Measurements from ENCODE around the gene SPECC1. TPM values are rescaled to one million over a fixed set of nuclear protein-coding genes. Genes with fewer than 3 reads are reported as not detected.

SPECC1 gene
- total and polyA plus RNA-seq, 2 experiments from 2014 or later: 1.3 to 1.5 TPM

GRCh38 chr17:20310481-20310880, 301.3 kb downstream of the SPECC1 start:
- H2AFZ ChIP-seq: no peak overlapping the region
- H3F3A ChIP-seq (ENCODE audit: insufficient read depth): no peaks in the 10 kb centered on the region
- no peak overlapping the region for H3K9ac ChIP-seq
- H3K9me2 ChIP-seq (ENCODE audit: insufficient read depth): no peaks in the 10 kb centered on the region
- H4K20me1 ChIP-seq (ENCODE audit: insufficient read depth): no peaks in the 10 kb centered on the region
- H3K4me2 ChIP-seq (ENCODE audit: unreplicated experiment): no peak overlapping the region
- no peaks in the 10 kb centered on the region for H3K79me2 ChIP-seq (ENCODE audit: insufficient read depth)
- TF ChIP-seq EZH2 (IDR thresholded peaks at IDR 0.05; ENCODE audit: insufficient read depth, poor library complexity, severe bottlenecking) (no peak), EZH2phosphoT487 (IDR thresholded peaks at IDR 0.05; ENCODE audit: insufficient read depth, low read depth) (no peak)
- no peaks in the 10 kb centered on the region for H3K27me3 ChIP-seq (replicated peaks; ENCODE audit: insufficient read depth)
- peaks cover 6% of the 10 kb centered on the region for H3K9me3 ChIP-seq (ENCODE audit: low read depth)
- 70 to 72% methylated on average over 5 of the region's 5 CpGs for WGBS, 2 experiments (ENCODE audit: low coverage in 1 of 2, low lambda C conversion rate in 2 of 2, missing lambda C conversion rate in 2 of 2)
- H3K36me3 ChIP-seq (ENCODE audit: low read depth): no peaks in the 10 kb centered on the region
- no peak overlapping the region for H3K4me3 ChIP-seq
- no peak for DNase-seq
- no peak overlapping the region for H3K27ac ChIP-seq
- in situ Hi-C loops (cut with MboI): loop anchor here (10.0 kb wide), 3 partner anchors 86 to 316 kb away; no protein-coding TSS in a partner anchor
- H3K4me1 ChIP-seq (ENCODE audit: insufficient read depth): no peaks in the 10 kb centered on the region

- H3K27me3 ChIP-seq (replicated peaks; ENCODE audit: insufficient read depth): no peaks in the 10 kb centered on the region
- H3K9ac ChIP-seq: no peak overlapping the region
- H3K4me2 ChIP-seq (ENCODE audit: unreplicated experiment): no peak overlapping the region
- 70 to 74% methylated on average over 10 of the region's 10 CpGs for WGBS, 2 experiments (ENCODE audit: low coverage in 1 of 2, low lambda C conversion rate in 2 of 2, missing lambda C conversion rate in 2 of 2)
- H3K4me3 ChIP-seq: no peak overlapping the region
- H2AFZ ChIP-seq: no peak overlapping the region
- TF ChIP-seq EZH2phosphoT487 (IDR thresholded peaks at IDR 0.05; ENCODE audit: insufficient read depth, low read depth): no peak
- TF ChIP-seq EZH2 (IDR thresholded peaks at IDR 0.05; ENCODE audit: insufficient read depth, poor library complexity, severe bottlenecking): no peak
- H3K4me1 ChIP-seq (ENCODE audit: insufficient read depth): no peaks in the 10 kb centered on the region
- no peaks in the 10 kb centered on the region for H3K9me3 ChIP-seq (ENCODE audit: low read depth)
- no peaks in the 10 kb centered on the region for H3K36me3 ChIP-seq (ENCODE audit: low read depth)
- no peak for DNase-seq
- H3K79me2 ChIP-seq (ENCODE audit: insufficient read depth): no peaks in the 10 kb centered on the region
- no peaks in the 10 kb centered on the region for H3K9me2 ChIP-seq (ENCODE audit: insufficient read depth)
- no peaks in the 10 kb centered on the region for H3F3A ChIP-seq (ENCODE audit: insufficient read depth)
- no peak overlapping the region for H3K27ac ChIP-seq
- H4K20me1 ChIP-seq (ENCODE audit: insufficient read depth): no peaks in the 10 kb centered on the region
- in situ Hi-C loops (cut with MboI): loop anchor here (10.0 kb wide), 3 partner anchors 89 to 319 kb away; no protein-coding TSS in a partner anchor
Measured at GRCh38 chr17:20313306-20313705, 304.1 kb downstream of the SPECC1 start.

GRCh38 chr17:20313891-20314290, 304.7 kb downstream of the SPECC1 start:
- H3K79me2 ChIP-seq (ENCODE audit: insufficient read depth): no peaks in the 10 kb centered on the region
- 81% methylated on average over 7 of the region's 7 CpGs for WGBS, 2 experiments (ENCODE audit: low coverage in 1 of 2, low lambda C conversion rate in 2 of 2, missing lambda C conversion rate in 2 of 2)
- no peak overlapping the region for H3K4me2 ChIP-seq (ENCODE audit: unreplicated experiment)
- no peak for DNase-seq
- H4K20me1 ChIP-seq (ENCODE audit: insufficient read depth): no peaks in the 10 kb centered on the region
- H3K4me3 ChIP-seq: no peak overlapping the region
- no peak overlapping the region for H3K27ac ChIP-seq
- no peaks in the 10 kb centered on the region for H3K36me3 ChIP-seq (ENCODE audit: low read depth)
- no peaks in the 10 kb centered on the region for H3K4me1 ChIP-seq (ENCODE audit: insufficient read depth)
- no peak overlapping the region for H2AFZ ChIP-seq
- H3K9me3 ChIP-seq (ENCODE audit: low read depth): no peaks in the 10 kb centered on the region
- H3K27me3 ChIP-seq (replicated peaks; ENCODE audit: insufficient read depth): no peaks in the 10 kb centered on the region
- H3K9me2 ChIP-seq (ENCODE audit: insufficient read depth): no peaks in the 10 kb centered on the region
- in situ Hi-C loops (cut with MboI): loop anchor here (10.0 kb wide), 3 partner anchors 89 to 319 kb away; no protein-coding TSS in a partner anchor
- no peak overlapping the region for H3K9ac ChIP-seq
- no peaks in the 10 kb centered on the region for H3F3A ChIP-seq (ENCODE audit: insufficient read depth)
- TF ChIP-seq EZH2 (IDR thresholded peaks at IDR 0.05; ENCODE audit: insufficient read depth, poor library complexity, severe bottlenecking) (no peak), EZH2phosphoT487 (IDR thresholded peaks at IDR 0.05; ENCODE audit: insufficient read depth, low read depth) (no peak)

GRCh38 chr17:20314834-20315233, 305.7 kb downstream of the SPECC1 start:
- WGBS, 2 experiments (ENCODE audit: low coverage in 1 of 2, low lambda C conversion rate in 2 of 2, missing lambda C conversion rate in 2 of 2): 89 to 91% methylated on average over 8 of the region's 8 CpGs
- in situ Hi-C loops (cut with MboI): loop anchor here (10.0 kb wide), 3 partner anchors 90 to 320 kb away; no protein-coding TSS in a partner anchor
- H3K4me3 ChIP-seq: no peak overlapping the region
- H3K4me1 ChIP-seq (ENCODE audit: insufficient read depth): no peaks in the 10 kb centered on the region
- H2AFZ ChIP-seq: no peak overlapping the region
- no peaks in the 10 kb centered on the region for H3K27me3 ChIP-seq (replicated peaks; ENCODE audit: insufficient read depth)
- DNase-seq: no peak
- no peak overlapping the region for H3K4me2 ChIP-seq (ENCODE audit: unreplicated experiment)
- TF ChIP-seq EZH2phosphoT487 (IDR thresholded peaks at IDR 0.05; ENCODE audit: insufficient read depth, low read depth): no peak
- no peak for TF ChIP-seq EZH2 (IDR thresholded peaks at IDR 0.05; ENCODE audit: insufficient read depth, poor library complexity, severe bottlenecking)
- no peaks in the 10 kb centered on the region for H3K79me2 ChIP-seq (ENCODE audit: insufficient read depth)
- H3F3A ChIP-seq (ENCODE audit: insufficient read depth): no peaks in the 10 kb centered on the region
- H3K27ac ChIP-seq: no peak overlapping the region
- H3K36me3 ChIP-seq (ENCODE audit: low read depth): no peaks in the 10 kb centered on the region
- H4K20me1 ChIP-seq (ENCODE audit: insufficient read depth): no peaks in the 10 kb centered on the region
- H3K9ac ChIP-seq: no peak overlapping the region
- no peaks in the 10 kb centered on the region for H3K9me3 ChIP-seq (ENCODE audit: low read depth)
- no peaks in the 10 kb centered on the region for H3K9me2 ChIP-seq (ENCODE audit: insufficient read depth)

All from GM23248 (cell line).